HepG2 (cell line): Measurements from ENCODE around the gene POU4F3.

ENCODE experiments used
- BHLHE40 ChIP-seq: IDR thresholded peaks from 2 replicates; pipeline ENCODE4 v1.6.1; 2011; ENCODE audit warnings: low read length, improper control_type of control experiment
- BRD4 ChIP-seq: sonication (generic); formaldehyde crosslinking; IDR thresholded peaks from 2 replicates; pipeline ENCODE4 v1.4.0; 2020; ENCODE audit warnings: missing genetic modification reagents
- CTCF ChIP-seq: sonication (generic); formaldehyde crosslinking; IDR thresholded peaks from 2 replicates; pipeline ENCODE4 v1.5.0; 2020; ENCODE audit warnings: mild to moderate bottlenecking, missing genetic modification reagents, moderate library complexity
- EP300 ChIP-seq, 3 experiments: sonication (generic) in 1 of 3; formaldehyde crosslinking in 1 of 3; IDR thresholded peaks; 2 replicates each; pipeline versions ENCODE4 v1.5.1 to v1.6.1; 2011 to 2020; ENCODE audit warnings: low read depth in 2 of 3, low read length in 2 of 3, borderline replicate concordance in 1 of 3, improper control_type of control experiment in 1 of 3, mild to moderate bottlenecking in 1 of 3, missing genetic modification reagents in 1 of 3, moderate library complexity in 1 of 3
- MAX ChIP-seq: IDR thresholded peaks from 2 replicates; pipeline ENCODE4 v1.6.1; 2012; ENCODE audit warnings: inconsistent platforms
- NBN ChIP-seq: fragments of 450-650 bp; conservative IDR thresholded peaks from 2 replicates; pipeline ENCODE4 v1.6.1; 2017
- RAD51 ChIP-seq: fragments of 450-650 bp; IDR thresholded peaks from 2 replicates; pipeline ENCODE4 v1.6.1; 2016; ENCODE audit warnings: borderline replicate concordance
- TAF1 ChIP-seq: sonication (generic); formaldehyde crosslinking; IDR thresholded peaks from 2 replicates; pipeline ENCODE4 v1.4.0; 2020; ENCODE audit warnings: missing genetic modification reagents
- ZBTB26 ChIP-seq: IDR thresholded peaks from 2 replicates; pipeline ENCODE4 v1.6.1; 2016; ENCODE audit warnings: missing compliant biosample characterization, missing genetic modification reagents, borderline replicate concordance
- ZBTB3 ChIP-seq: sonication (generic); formaldehyde crosslinking; IDR thresholded peaks from 2 replicates; pipeline ENCODE4 v1.4.0; 2020; ENCODE audit warnings: low read depth, mild to moderate bottlenecking, moderate library complexity, missing genetic modification reagents, borderline replicate concordance
- ZFX ChIP-seq: sonication (generic); formaldehyde crosslinking; IDR thresholded peaks from 2 replicates; pipeline ENCODE4 v1.4.0; 2020; ENCODE audit warnings: mild to moderate bottlenecking, low read depth, missing genetic modification reagents, moderate library complexity
- ZNF235 ChIP-seq: sonication (generic); formaldehyde crosslinking; IDR thresholded peaks from 2 replicates; pipeline ENCODE4 v1.8.1; 2023; ENCODE audit warnings: mild to moderate bottlenecking, missing genetic modification reagents, borderline replicate concordance
- ZNF282 ChIP-seq: fragments of 450-650 bp; IDR thresholded peaks from 2 replicates; pipeline ENCODE4 v1.6.1; 2018; ENCODE audit not compliant: partially characterized antibody
- ZNF501 ChIP-seq: sonication (generic); formaldehyde crosslinking; IDR thresholded peaks from 2 replicates; pipeline ENCODE4 v1.5.1; 2020; ENCODE audit warnings: mild to moderate bottlenecking, moderate library complexity, missing genetic modification reagents

- TF ChIP-seq ZNF235 (no peak), ZBTB26 (CRISPR knock-in tag) (no peak), ZNF282 (no peak), NBN (no peak), CTCF (CRISPR knock-in tag) (no peak), BHLHE40 (no peak), RAD51 (no peak), BRD4 (CRISPR knock-in tag) (no peak), TAF1 (CRISPR knock-in tag) (no peak), ZNF501 (no peak), ZBTB3 (no peak), ZFX (no peak), MAX (no peak), EP300 (IDR thresholded peaks at IDR 0.05; ENCODE audit: low read depth in 2 of 2, low read length in 2 of 2) (no peak), EP300 (CRISPR knock-in tag; IDR thresholded peaks at IDR 0.05; ENCODE audit: borderline replicate concordance) (no peak)
Observed at GRCh38 chr5:146376821-146377220, 38.2 kb downstream of the POU4F3 start.
